GM21515 (cell line): ENCODE data around the gene NCOA3.
"Not testable (repeated sequence)": the region's sequence is repeated elsewhere in the genome, so short reads cannot be mapped to it uniquely, and the experiment has no call there.

Experiments
- ATAC-seq: cut with Tn5 transposase; IDR thresholded peaks from one replicate; pipeline ENCODE4 v1.9.1; 2021; ENCODE audit not compliant: unreplicated experiment

Gene NCOA3

DNA sequence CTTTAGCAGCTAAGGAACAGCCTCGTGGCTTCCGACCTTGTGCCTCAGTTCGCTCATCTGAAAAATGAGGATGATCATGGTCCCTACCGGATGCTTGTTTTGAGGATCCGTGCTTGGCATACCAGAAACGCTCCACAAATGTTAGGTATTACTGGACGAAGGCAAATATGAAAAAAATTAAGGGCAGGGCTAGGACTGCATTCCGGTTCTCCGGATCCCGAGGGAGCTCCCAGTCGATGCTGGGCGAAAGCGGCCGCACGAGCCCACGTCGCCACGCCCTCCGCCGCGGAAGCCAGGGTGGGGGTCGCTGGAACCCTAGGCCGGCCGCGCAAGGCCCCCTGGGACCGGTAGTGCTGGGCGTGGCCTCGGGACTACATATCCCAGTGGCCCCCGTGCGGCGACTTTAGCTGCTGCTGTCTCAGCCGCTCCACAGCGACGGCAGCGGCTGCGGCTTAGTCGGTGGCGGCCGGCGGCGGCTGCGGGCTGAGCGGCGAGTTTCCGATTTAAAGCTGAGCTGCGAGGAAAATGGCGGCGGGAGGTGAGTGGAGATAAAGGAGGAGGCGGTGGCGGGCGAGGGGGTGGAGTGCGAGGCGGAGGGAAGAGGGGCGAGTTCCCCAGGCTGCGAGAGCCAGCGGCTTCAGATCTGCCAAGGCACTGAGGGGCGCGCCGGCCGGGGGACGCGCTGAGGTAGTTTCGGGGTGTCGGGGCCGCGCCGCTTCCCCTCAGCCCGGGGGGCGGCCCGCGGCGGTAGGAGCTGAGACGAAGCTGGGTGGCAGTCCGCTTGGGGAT is at the start of gene NCOA3:
Gene NCOA3 (plus strand): TSS at position 406 of the 789 bp plus-strand sequence. CDS start 120,361 bp downstream, outside the sequence.
- peak; percentile 64 for ATAC-seq

DNA sequence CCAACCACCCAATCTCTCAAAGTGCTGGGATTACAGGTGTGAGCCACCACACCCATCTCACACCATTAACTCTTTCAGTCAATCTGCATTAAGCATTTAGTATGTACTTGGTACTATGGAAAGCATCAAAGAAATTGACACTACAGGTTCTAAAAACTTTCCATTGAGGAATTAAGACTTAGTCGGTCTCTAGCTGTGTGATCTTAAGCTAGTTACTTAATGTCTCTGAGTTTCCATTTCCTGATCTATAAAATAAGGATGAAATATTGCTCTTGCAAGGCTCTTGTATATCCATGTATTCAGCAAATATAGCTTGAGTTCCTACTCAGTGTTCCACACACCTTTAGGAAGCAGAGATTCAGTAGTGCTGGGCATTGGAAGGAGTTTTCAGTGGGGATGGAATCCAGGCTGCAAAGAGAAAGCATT is 48.9 kb upstream of the NCOA3 start:
- ATAC-seq, result no peak

DNA sequence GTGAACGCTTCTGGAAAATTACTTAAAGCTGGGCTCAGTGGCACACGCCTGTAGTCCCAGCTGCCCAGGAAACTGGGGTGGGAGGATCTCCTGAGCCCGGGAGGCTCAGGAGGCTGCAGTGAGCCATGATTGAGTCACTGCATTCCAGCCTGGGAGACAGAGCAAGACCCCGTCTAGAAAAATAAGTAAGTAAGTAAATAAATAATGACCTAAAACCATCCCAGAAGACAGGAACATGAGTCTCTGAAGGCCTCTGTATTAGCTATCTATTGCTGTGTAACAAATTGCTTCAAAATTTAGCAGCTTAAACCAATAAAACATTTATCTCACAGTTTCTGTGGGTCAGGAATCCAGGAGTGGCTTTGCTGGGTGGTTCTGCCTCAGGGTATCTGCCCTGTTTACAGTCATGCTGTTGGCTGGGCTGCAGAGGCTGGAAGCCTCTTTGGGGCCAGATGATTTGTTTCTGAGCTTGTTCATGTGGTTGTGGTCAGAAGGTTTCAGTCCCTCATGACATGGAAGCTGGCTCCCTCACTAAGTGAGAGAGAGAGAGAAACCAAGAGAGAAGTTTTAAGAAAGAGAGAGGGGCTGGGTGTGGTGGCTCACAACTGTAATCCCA is 48.4 kb upstream of the NCOA3 start:
- peak; percentile 78 for ATAC-seq

DNA sequence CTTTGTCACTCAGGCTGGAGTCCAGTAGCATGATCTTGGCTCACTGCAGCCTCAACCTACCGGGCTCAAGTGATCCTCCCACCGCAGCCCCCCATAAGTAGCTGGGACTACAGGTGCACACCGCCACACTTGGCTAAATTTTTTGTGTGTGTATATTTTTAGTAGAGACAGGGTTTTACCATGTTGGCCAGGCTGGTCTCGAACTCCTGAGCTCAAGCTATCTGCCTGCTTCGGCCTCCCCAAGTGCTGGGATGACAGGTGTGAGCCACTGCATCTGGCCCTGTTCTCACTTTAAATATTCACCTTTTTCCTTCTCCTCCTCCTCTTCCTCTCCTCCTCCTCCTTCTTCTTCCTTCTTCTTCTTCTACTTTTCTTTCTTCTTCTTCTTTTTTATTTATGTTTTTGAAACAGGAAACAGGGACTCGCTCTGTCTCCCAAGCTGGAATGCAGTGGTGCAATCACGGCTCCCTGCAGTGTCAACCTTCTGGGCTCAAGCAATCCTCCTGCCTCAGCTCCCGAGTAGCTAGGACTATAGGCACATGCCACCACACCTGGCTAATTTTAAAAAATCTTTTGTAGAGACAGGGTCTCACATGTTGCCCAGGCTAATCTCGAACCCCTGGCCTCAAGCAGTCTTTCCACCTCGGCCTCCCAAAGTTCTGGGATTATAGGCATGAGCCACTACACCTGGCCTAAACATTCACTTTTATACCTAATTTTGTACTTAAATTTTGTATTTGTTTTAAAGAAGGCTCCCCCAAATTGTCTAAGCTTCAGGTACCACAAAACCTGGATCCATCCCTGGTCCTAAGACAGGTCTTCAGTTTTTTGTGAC is 47.2 kb upstream of the NCOA3 start:
- ATAC-seq, result no peak

DNA sequence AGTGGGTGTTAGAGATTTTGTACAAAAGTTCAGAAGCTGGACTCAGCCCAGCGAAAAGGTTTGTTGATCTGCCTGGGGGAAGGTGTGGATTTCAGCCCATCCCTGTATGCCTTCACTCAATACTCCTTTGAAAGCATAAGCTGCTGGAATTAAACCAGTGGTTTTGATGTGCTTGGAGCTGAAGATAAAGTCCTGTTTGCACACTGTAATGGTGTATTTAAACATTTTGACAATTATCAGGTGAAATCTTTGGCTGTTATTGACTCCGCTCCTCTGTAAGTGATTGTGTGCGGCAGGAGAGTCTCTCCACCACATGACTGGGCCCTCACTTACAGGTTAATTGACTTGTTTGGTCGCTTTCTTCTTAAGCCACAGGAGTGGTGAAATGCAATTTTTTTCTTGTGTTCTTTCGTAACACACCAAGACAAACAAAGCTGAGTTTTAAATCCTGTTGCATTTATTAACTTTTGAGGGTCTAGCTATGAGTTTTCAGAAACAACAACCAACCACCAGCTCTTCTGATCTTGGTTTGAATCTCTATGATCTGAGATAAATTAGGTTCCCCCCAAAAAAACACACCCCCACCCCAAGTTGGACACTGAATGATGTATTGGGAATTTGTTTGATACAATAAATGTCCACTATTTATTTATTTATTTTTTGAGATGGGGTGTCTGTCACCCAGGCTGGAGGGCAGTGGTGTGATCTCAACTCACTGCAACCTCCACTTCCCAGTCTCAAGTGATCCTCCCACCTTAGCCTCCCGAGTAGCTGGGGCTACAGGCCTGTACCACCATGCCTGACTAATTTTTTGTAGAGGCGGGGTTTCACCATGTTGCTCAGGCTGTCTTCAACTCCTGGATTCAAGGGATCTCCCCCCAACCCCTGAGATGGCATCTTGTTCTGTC is 46.3 kb upstream of the NCOA3 start:
- ATAC-seq, result no peak

DNA sequence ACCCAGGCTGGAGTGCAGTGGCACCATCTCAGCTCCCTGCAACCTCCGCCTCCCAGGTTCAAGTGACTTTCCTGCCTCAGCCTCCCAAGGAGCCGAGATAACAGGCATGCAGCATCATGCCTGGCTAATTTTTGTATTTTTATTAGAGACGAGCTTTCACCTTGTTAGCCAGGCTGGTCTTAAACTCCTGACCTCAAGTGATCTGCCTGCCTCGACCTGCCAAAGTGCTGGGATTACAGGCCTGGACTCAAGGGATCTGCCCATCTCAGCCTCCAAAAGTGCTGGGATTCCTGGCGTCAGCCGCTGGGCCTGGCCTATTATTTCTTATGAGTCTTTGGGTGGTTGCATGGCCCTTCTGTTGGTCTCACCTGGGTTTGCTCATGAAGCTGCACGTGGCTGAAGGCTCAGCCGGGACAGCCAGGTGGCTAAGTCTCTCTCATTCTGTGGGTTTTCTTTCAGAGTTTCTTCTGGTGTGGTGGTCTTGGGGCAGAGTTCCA is 45.6 kb upstream of the NCOA3 start:
- no peak for ATAC-seq

DNA sequence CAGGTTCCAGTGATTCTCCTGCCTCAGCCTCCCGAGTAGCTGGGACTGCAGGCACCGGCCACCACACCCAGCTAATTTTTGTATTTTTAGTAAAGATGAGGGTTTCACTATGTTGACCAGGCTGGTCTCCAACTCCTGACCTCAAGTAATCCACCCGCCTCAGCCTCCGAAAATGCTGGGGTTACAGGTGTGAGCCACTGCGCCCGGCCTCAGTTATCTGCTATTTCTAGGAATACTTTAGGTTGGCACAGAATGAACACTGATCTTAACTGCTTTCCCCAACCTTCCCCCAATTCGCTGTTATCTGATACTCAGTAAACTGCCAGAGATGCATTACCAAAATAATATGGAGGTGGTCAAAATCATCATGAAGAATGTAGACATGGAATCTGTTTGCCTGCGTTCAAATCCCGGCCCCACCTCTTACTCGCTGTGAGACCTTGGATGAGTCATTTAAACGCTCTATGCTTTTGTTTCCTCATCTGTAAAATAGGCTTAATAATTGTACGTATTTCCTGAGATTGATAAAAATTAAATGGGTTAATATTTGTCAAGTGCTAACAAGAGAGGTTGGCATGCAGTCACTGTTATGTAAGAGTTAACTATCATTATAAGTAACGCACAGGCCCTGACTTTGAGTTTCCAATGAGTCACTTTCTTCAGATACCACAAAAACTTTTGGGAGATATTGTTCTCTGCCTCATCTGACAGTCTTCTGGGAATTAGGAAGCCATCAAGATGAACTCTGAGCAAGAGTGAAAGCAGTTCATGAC is 44.5 kb upstream of the NCOA3 start:
- no peak for ATAC-seq

DNA sequence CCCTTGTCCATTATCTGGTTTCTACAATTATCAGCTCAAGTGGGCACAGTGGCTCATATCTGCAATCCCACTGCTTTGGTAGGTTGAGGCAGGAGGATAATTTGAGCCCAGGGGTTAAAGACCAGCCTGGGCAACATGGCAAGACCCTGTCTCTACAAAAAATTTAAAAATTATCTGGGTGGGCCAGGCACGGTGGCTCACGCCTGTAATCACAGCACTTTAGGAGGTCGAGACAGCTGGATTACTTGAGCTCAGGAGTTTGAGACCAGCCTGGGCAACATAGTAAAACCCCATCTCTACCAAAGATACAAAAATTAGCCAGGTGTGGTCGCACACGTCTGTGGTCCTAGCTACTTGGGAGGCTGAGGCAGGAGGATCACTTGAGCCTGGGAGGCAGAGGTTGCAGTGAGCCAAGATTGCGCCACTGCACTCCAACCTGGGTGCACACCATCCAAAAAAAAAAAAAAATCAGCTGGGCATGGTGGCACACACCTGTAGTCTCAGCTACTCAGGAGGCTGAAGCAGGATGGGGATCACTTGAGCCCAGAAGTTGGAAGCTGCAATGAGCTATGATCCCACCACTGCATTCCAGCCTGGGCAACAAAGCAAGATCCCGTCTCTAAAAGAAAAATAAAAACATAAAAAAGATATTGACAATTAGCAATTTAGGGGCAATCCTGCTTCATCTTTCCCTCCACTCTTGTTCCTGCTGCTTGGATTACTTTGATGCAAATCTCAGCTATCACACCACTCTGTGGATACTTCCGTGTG is 43.2 kb upstream of the NCOA3 start:
- not testable (repeated sequence) for ATAC-seq

DNA sequence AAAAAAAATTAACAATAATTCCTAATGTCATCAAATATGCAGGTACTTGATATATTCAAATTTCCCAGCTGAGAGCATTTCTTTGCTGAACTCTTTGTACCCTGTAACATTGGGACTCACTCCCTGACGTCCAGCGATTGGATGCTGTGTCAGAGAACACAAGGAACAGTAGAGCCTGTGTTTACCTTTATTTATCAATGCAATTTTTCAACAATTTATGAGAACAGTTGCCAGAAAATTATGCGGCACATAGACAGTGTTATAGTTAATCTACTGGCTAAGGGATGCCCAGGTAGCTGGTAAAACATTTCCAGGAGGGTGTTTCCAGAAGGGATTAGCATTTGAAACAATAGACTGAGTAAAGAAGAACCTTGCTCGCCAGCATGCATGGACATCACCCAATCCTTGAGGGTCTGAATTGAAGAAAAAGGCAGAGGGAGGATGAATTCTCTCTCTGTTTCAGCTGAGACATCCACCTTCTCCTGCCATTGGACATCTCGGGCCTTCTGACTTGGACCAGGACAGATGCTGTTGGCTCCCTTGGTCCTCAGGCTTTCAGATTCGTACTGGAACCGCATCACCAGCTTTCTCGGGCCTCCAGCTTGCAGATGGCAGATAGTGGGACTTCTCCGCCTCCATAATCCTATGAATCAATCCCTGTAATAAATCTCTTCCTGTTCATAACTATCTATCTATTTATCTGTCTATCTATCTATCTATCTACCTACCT is 42.2 kb upstream of the NCOA3 start:
- no peak for ATAC-seq

DNA sequence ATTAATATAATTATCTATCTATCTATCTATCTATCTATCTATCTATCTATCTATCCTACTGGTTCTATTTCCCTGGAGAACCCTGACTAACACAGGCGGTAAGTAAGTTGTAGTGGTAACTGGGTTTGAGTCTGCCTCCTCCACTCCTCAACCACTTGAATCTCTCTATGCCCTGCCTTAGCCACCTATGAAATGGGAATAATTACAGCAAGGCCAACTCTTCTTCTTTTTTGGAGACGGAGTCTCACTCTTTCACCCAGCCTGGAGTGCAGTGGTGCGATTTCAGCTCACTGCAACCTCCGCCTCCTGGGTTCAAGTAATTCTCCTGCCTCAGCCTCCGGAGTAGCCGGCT is 41.0 kb upstream of the NCOA3 start:
- not testable (repeated sequence) for ATAC-seq

DNA sequence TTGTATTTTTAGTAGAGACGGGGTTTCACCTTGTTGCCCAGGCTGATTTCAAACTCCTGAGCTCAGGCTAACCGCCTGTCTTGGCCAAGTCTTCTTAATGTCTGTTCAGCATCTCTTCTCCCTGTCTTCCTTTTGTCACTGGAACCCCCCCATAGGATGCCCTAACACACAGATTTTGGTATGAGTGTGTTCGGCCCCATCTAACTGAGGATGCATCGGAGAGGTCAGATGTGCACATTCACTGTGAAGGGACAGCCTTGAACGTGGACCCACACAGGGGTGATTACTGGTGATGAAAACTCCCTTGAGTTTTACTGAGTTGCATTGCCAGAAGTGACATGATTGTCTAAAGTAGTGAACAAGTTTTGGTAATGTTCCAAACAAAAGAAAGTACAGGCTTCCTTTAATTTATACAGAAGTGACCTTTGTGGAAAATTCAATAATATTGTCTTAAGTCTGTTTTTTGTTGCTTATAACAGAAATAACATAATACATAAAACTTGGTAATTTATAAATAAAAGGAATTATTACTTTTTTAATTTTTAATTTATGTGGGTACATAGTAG is 40.5 kb upstream of the NCOA3 start:
- no peak for ATAC-seq

DNA sequence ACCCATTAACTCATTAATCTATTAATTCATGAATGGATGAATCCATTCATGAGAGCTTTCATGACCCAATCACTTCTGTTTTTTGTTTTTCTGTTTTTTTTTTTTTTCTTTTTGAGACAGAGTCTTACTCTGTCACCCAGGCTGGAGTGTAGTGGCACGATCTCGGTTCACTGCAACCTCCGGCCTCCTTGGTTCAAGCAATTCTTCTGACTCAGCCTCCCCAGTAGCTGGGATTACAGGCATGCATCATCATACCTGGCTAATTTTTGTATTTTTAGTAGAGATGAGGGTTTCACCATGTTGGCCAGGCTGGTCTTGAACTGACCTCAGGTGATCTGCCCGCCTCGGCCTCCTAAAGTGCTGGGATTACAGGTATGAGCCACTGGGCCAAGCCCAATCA is 39.8 kb upstream of the NCOA3 start:
- ATAC-seq, result not testable (repeated sequence)

DNA sequence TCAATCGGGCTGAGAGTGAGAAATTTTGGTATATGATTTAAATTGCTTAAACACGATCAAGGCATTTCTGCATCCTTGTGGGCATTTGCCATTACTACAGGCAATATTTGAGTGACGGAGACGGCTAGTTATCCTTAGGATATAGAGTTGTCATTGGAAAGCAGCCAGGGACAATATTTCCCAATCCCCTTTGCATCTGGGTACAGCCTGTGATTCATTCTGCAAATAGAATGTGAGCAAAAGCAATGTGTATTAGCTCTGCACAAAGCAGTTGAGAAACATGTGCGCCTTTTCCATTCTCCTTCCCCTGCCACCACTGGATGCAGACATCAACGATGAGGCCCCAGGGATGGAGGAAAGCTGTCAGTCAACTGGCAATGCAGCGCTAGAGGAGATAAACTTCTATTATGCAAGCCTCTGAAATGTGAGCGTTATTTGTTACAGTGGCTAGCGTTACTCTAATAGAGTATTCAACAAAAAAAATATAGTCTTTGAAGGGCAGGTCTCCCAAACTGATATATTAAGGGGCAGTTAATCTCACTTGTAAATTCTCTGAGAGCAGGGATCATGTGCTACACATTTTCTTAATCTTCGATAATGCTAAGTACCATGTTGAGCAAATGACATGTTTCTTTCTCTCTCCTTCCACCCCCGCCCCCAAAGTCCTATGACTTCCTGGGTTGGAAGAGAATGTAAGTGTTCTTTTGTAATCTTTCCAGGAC is 37.1 kb upstream of the NCOA3 start:
- no peak for ATAC-seq

DNA sequence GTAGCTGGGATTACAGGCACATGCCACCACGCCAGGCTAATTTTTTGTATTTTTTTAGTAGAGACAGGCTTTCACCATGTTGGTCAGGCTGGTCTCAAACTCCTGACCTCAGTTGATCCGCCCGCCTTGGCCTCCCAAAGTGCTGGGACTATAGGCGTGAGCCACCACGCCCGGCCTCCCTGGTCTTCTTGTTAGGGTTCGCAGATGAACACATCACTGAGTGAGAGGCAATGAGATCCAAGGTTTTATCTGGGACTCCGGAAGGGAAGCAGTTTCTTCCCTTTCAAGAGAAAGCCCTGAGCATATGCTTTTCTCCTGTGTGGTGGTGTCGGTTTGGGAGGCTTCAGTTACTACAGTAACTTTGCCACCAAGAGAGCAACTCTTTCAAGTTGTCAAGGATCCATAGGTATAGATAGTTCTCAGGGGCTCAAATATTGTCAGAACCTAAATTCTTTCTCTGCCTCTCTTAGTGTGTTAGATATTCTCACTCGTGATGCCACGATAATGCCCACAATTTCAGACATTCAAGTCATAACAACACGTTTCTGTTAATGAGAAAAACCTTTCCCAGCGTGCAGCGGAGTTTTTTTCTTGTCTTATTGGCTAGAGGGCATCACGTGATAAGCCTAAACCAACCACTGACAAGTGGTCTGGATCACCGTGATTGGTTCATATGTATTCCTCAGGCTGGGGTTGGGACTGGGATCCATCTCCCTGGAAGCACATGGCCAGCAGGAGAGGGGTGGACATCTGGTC is 36.2 kb upstream of the NCOA3 start:
- ATAC-seq, result no peak

DNA sequence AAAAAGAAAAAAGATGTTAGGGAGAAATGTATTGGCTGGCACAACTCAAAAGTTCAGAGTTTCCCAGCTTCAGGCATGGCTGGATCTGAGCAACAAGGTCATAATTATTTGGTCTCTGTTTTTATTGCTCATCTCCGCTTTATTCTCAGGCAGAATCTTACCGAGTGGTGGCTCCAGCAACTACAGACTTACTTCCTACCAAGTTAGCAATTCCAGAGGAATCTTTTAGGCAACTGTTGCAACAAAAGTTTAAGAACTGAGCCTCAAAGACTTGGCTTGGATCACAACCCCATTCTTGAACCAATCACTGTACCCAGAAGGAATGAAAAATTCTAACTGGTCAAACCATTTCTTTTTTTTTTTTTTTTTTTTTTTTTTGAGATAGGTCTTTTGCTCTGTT is 35.5 kb upstream of the NCOA3 start:
- no peak for ATAC-seq

DNA sequence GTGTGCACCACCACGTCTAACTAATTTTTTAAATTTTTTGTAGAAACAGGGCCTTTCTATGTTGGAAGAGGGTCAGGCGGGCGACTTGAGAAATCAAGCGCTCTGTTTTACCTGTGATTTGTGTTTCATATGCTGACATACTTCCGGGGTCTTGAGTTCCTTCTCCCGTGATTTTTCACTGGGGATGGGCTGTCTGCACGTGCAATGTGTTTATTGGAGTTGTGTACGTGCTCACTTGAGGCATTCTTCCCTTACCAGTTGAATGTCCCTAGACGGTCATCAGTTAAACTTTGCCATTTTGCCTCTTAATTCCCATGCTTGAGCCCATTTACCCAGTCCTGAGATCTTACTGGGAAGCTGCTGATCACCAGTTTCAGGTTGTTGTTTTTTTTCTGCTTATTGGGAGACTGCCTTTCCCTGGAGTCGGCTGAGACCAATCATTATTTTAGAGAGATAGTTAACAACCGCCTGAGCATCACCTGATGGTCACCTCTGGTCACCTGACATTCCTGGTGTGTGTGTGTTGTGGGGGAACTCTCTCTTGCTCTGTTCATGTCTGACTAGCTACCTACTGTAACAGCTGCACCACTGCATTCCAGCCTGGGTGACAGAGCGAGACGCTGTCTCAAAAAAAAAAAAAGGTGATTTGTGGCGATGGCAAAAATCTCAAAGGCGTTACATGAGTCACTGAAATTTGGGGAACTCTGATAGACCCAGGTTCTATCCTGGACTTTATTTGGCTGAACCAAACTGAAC is 34.8 kb upstream of the NCOA3 start:
- no peak for ATAC-seq
